ENCODE data around the gene MISP. TPM values are rescaled to one million over a fixed set of nuclear protein-coding genes. Genes with fewer than 3 reads are reported as not detected.

MISP gene
- polyA plus RNA-seq, 2 of the 4 experiments (the other 2 are of a cell fraction): 46.5 to 62.7 TPM

GRCh38 chr19:781800-782184, 30.9 kb downstream of the MISP start (continued):
- TF ChIP-seq CTCF (IDR thresholded peaks at IDR 0.05) (no peak), ESRRA (IDR thresholded peaks at IDR 0.05; ENCODE audit: borderline replicate concordance, low read length) (no peak), KDM5A (IDR thresholded peaks at IDR 0.05) (no peak)

- FAIRE-seq (no peak), DNase-seq (ENCODE audit: low read depth in 1 of 2, low spot score in 1 of 2) (peak; percentile 47 to 91), ATAC-seq (peak; percentile 86 to 92)
- POLR2A ChIA-PET: interaction anchor here (1.4 kb wide), 1 partner anchor 30 kb away, joined by 9 read pairs; no protein-coding TSS in a partner anchor
- H3K4me3 ChIP-seq: peak overlapping the region; percentile 58
- no peaks in the 10 kb centered on the region for H3K9me3 ChIP-seq
- H3K4me1 ChIP-seq: peaks cover 30% of the 10 kb centered on the region
- WGBS (ENCODE audit: missing lambda C conversion rate): under 1% methylated on average over 12 of the region's 29 CpGs
- peak overlapping the region; percentile 74 for H3K4me2 ChIP-seq
- H3K27ac ChIP-seq: peak overlapping the region; percentile 98 to 100
- CTCF ChIA-PET: interaction anchor here (1.0 to 3.0 kb wide), 2 partner anchors 12 to 17 kb away, joined by 5 to 12 read pairs; no protein-coding TSS in a partner anchor
- TF ChIP-seq HMGXB4 (CRISPR knock-in tag; IDR thresholded peaks at IDR 0.05; ENCODE audit: borderline replicate concordance) (no peak), MAFK (IDR thresholded peaks at IDR 0.05; ENCODE audit: partially characterized antibody) (no peak), TFCP2L1 (CRISPR knock-in tag; IDR thresholded peaks at IDR 0.05) (0 out of 2 replicates have a peak, but pooled peaks have one; percentile 30), EP300 (IDR thresholded peaks at IDR 0.05) (peak; percentile 69 to 75; a peak in 3 of 5 replicates), CHD2 (IDR thresholded peaks at IDR 0.05; ENCODE audit: low read length, partially characterized antibody) (no peak), HOXA7 (CRISPR knock-in tag; IDR thresholded peaks at IDR 0.05) (no peak), POLR2AphosphoS2 (conservative IDR thresholded peaks at IDR 0.05; ENCODE audit: low read length) (no peak), REST (IDR thresholded peaks at IDR 0.05) (no peak), SREBF2 (IDR thresholded peaks at IDR 0.05) (no peak), BCL3 (IDR thresholded peaks at IDR 0.05) (peak; percentile 38; the same call in 1 of the 3 replicates), POLR2A (IDR thresholded peaks at IDR 0.05; ENCODE audit: low read length) (no peak; the same call in 1 of the 2 replicates), HOXB13 (CRISPR knock-in tag; IDR thresholded peaks at IDR 0.05; ENCODE audit: low read depth) (peak; percentile 85), SMC3 (IDR thresholded peaks at IDR 0.05) (no peak), BHLHE40 (IDR thresholded peaks at IDR 0.05; ENCODE audit: low read depth, low read length) (no peak), NPAS2 (CRISPR knock-in tag; IDR thresholded peaks at IDR 0.05; ENCODE audit: borderline replicate concordance) (no peak), HES2 (IDR thresholded peaks at IDR 0.05) (no peak), E2F6 (IDR thresholded peaks at IDR 0.05; ENCODE audit: borderline replicate concordance, low read depth) (peak; percentile 81; the same call in 1 of the 2 replicates), ATOH8 (CRISPR knock-in tag; IDR thresholded peaks at IDR 0.05; ENCODE audit: low read depth) (no peak), KDM1A (IDR thresholded peaks at IDR 0.05; ENCODE audit: low read depth) (no peak), NFE2L2 (conservative IDR thresholded peaks at IDR 0.05; ENCODE audit: low read length) (no peak), PHF8 (IDR thresholded peaks at IDR 0.05; ENCODE audit: borderline replicate concordance, low read depth) (no peak), HOXB5 (CRISPR knock-in tag; IDR thresholded peaks at IDR 0.05) (no peak; the same call in 1 of the 2 replicates)
Observed at GRCh38 chr19:782185-782877, 31.4 kb downstream of the MISP start.
